Stimulated activated naive B cell treated with anti-CD40 and anti-IgM and Interleukin-4, amounts not matched to agents 10 μg/mL and 1 μg/mL and 100 μg/mL, for 72 hours (primary cell): Measurements from ENCODE around the gene EFNA3.

Source experiments
- ATAC-seq, 2 donors: fragments of 150-1000 bp; cut with Tn5 transposase; replicated peaks; 2 replicates each; pipeline ENCODE4 v1.10.0; 2021; ENCODE audit warnings: moderate library complexity in 1 of 2
- DNase-seq: peaks from one replicate; pipeline ENCODE4 v3.0.0; 2021
- H3K27ac Mint-ChIP-seq: one replicate; pipeline ENCODE4 v1.8.0; 2022; ENCODE audit warnings: mild to moderate bottlenecking, mixed read lengths
- H3K27me3 Mint-ChIP-seq, 2 donors: one replicate each; pipeline ENCODE4 v1.8.0; 2022; ENCODE audit warnings: mixed read lengths in 2 of 2
- H3K36me3 Mint-ChIP-seq, 2 donors: one replicate each; pipeline ENCODE4 v1.8.0; 2022; ENCODE audit warnings: mixed read lengths in 2 of 2, mild to moderate bottlenecking in 1 of 2
- H3K4me1 Mint-ChIP-seq, 2 donors: one replicate each; pipeline ENCODE4 v1.8.0; 2022; ENCODE audit warnings: mixed read lengths in 2 of 2, mild to moderate bottlenecking in 1 of 2
- H3K4me3 Mint-ChIP-seq, 2 donors: one replicate each; pipeline ENCODE4 v1.8.0; 2022; ENCODE audit warnings: mild to moderate bottlenecking in 2 of 2, mixed read lengths in 2 of 2, moderate library complexity in 1 of 2
- H3K9me3 Mint-ChIP-seq, 2 donors: one replicate each; pipeline ENCODE4 v1.8.0; 2022; ENCODE audit warnings: mixed read lengths in 2 of 2, mild to moderate bottlenecking in 1 of 2

EFNA3 gene

DNA sequence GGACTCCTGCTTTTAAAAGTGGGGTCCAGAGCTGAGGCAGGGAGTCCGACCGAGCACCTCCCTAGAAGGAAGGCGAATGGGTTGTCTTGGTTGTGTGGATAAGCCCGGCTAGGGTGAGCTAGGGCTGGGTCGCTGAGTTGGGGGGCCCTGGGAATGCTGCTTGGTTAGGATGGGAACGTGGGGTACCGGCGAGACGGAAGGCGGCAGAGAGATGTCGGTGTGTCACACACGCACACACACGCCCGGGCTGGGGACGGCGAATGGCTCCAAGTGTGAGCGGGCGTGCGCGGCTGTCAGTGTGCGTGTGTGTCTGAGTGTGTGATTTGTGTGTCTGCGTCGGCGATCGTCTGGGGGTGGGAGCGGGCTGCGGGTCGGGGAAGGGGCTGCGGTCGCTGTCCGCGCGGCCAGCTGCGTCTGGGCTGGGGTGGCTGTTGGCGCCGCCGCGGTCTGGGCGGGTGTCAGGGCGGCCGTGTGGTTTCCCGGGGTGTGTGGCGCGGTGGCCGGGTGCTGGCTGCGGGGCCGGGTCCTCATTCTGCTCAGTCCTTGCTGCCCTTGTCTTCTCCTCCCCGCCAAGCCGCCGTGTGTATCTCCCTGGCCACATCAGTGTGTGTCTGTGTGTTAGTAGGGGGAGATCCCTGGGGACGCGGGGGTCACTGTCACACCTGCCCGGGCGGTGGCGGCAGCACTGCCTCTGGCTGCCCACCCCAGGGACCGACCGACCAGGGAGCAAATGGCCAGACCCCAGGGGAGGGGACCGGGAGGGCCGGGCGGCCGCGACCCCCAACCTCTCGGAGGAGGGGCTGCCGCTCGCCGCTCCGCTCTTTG is 1.1 kb downstream of the EFNA3 start:
- Mint-ChIP-seq H3K27ac (peak overlapping the region; percentile 60), H3K4me3 (peak overlapping the region; percentile 81), H3K9me3 (no peaks in the 10 kb centered on the region), H3K27me3 (peaks cover 40 to 48% of the 10 kb centered on the region in 2 donors), H3K4me1 (peaks cover 40 to 68% of the 10 kb centered on the region in 2 donors), H3K36me3 (peaks cover 0 to 1% of the 10 kb centered on the region in 2 donors)
- ATAC-seq (no peak), DNase-seq (no peak)

DNA sequence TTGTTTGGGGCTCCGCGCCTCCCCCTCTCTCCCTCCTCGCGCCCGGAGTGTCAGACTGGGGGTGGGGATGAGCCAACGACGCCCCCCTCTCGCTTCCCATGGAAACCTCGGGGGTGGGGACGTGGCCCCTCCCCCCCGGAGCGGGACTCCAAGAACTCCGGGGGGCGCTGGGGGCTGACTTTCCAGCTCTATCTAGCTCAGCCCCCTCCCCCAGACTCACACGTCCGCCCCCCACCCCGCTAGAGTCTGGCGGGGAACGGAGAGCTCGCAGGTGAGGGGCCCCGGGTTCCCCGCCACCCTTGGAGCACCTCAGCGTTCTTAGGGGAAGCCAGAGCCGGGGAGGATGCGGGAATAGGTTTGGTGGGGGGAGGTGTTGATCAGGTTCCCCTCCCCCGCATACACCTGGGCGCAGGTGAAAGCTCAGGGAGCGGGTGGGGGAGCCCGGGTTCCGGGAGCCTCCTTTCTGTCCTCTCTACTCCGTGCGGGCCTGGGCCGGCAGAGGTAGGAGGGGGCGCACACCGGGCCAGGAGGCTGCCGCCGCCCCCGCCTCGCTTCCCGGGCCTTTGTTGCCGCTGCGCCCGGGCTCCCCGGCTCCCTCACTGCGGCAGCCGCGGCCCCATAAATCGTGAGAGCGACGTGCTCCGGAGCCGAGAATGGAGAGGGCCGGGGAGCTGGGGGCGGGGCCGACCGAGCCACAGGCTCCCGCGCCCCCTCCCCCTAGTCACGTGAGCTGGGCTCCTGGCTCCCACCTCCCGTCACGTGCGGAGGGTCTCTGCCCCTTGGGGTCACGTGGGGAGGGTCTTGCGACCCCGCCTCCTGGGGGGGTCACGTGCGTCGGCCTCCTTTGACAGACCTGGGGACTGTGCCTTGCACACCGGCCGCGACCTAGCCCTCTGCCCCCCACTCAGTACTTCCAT is 1.9 kb downstream of the EFNA3 start:
- Mint-ChIP-seq H3K36me3 (peaks cover 0 to 1% of the 10 kb centered on the region in 2 donors), H3K27me3 (peaks cover 40 to 48% of the 10 kb centered on the region in 2 donors), H3K4me3 (peak overlapping the region in 1 of 2 donors; percentile 63), H3K4me1 (peaks cover 44 to 75% of the 10 kb centered on the region in 2 donors), H3K9me3 (no peaks in the 10 kb centered on the region), H3K27ac (no peak overlapping the region)
- ATAC-seq (no peak), DNase-seq (no peak)

DNA sequence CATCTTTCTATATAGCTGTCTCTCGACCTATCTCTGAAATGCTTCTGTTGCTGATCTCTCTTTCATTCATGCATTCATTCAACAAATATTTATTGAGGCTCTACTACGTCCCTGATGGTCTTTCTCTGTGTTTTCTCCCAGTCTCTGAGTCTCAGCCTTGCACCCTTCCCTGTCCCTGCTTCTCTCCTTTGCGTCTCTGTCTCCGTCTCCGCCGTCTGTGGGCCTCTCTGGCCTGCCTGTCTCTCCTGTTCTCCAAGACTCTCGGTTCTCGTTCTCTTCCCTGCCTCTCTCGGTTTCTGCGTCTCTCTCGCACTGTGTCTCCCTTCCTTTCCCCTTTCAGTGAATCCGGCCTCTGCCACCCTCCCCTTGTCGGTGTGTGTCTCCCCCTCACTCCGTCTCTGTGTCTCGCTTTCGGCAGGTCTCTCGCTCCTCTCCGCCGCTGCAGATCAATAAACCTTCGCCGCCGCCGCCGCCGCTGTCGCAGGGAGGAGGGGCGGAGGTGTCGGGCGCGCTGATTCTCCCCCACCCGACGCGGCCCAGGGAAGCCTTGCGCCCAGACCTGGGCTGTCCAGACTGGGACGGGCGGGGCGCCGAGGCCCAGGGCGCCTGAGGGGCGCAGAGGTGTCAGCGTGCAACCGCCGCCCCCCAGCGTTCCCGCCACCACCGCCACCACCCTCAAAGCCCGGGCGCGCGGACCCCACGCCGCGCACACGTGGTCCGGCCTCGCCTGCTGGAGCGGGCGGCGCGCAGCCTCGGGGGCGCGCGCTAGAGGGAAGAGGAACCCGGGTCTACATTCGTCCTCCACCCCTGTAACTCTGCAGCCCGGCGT is 3.0 kb downstream of the EFNA3 start:
- DNase-seq (no peak), ATAC-seq (no peak)
- H3K9me3 Mint-ChIP-seq = no peaks in the 10 kb centered on the region
- H3K36me3 Mint-ChIP-seq = peaks cover 0 to 1% of the 10 kb centered on the region in 2 donors
- peak overlapping the region; percentile 47 for H3K27ac Mint-ChIP-seq
- H3K27me3 Mint-ChIP-seq = peaks cover 40 to 48% of the 10 kb centered on the region in 2 donors
- peaks cover 49 to 86% of the 10 kb centered on the region in 2 donors for H3K4me1 Mint-ChIP-seq
- peak overlapping the region; percentile 78 to 81 for H3K4me3 Mint-ChIP-seq

DNA sequence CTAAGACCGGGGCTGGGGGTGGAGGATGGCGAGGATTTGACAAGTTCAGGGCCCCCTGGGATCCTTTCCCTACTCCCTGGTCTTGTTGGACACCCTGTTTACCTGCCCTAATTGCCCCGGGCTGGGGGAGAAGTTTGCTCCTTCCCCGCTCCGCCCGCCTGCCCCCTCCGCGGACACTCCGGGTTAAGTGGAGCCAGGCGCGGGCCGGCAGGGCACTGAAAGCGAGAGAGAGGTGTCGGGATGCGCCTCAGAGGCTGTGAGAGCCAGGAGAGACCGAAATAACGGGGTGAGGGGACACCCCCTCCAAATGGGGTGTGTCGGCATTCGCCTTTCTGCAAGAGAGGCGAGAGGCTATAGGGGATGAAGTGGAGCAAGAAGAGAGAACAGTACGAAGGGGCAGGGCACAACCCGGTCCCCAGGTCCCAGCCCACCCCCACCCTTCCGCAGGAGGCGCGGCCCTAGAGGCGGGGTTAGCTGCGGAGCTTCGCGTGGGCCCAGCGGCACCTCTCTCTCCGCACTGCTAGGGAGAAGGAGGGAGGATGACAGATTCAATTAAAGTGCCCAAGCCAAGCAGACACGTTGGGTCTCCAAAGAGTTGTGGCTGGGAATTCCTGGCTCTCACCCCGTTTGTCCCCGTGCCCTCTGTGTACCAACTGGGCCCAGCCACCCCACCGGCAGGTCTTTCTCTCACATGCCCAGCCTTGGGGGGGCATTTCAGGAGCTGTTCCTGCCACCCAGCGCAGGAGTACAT is 3.8 kb downstream of the EFNA3 start:
- Mint-ChIP-seq H3K27me3 (peaks cover 40 to 48% of the 10 kb centered on the region in 2 donors), H3K4me3 (peak overlapping the region; percentile 47 to 78), H3K27ac (no peak overlapping the region), H3K36me3 (peaks cover 0 to 5% of the 10 kb centered on the region in 2 donors), H3K4me1 (peaks cover 49 to 86% of the 10 kb centered on the region in 2 donors), H3K9me3 (no peaks in the 10 kb centered on the region)
- DNase-seq (no peak), ATAC-seq (no peak)

DNA sequence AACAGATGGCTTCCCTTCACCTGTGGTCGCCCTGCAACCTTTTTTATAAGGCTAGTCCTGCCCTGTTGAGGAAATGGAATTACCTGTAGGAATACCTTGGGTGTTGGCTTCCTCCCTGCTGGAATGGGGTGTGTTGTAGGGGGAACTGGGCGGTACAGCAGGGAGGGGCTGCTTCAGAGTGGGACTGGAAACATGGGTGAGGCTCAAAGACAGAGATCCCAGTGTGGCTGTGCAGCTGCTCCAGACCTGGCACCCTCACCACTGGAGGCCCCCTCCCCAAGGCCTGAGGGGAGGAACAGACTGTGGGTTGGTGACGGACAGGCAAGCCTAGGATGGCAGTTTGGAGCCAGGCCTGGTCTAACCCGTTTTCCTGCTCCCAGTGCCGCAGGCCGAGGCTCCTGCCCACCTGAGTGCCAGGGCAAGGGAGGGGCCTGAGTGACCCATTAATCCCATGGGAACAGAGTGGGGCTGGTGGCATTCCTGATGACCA is 4.5 kb downstream of the EFNA3 start:
- H3K4me3 Mint-ChIP-seq = peak overlapping the region in 1 of 2 donors; percentile 25
- peaks cover 40 to 48% of the 10 kb centered on the region in 2 donors for H3K27me3 Mint-ChIP-seq
- peaks cover 0 to 5% of the 10 kb centered on the region in 2 donors for H3K36me3 Mint-ChIP-seq
- ATAC-seq = no peak
- no peak for DNase-seq
- peaks cover 44 to 80% of the 10 kb centered on the region in 2 donors for H3K4me1 Mint-ChIP-seq
- no peaks in the 10 kb centered on the region for H3K9me3 Mint-ChIP-seq
- H3K27ac Mint-ChIP-seq = no peak overlapping the region

DNA sequence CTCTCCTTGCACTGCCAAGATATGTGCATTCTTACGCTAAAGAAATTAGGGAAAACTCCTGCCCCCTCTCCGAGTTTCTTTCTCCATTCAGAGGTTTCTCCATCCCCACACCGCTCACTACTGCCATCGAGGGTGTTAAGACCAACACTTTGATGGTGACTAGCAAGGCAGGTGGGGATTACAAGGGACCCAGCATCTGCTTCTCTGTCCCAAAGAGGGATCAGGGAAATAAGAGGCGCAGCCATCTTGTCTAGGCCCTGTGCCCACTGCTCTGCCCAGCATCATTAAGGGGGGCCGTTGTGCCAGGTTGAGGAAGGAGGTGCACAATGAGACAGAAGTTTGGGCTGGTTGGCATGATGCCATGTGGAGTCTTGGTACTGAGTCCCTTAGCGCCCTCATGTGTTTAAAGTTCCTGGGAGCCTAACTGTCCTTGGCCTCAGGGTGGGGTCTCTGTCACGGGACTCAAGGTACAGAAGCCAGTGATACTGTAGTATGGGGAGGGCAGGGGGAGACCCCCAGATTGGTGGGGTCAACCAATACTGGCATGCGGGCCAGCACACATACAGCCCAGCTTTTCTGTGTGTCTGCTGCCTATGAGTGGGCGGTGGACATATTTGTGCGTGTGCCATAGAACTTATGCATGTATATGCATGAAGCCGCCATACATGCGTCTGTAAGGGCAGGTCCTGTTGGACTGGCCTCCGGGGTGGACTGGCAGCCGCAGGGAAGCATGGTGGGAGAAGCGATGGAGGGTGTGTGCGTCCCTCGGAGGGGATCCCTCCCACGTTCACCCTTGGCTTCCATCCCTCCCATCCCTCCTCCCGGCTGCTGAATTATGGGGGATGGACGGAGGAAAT is 5.5 kb downstream of the EFNA3 start:
- peaks cover 0 to 5% of the 10 kb centered on the region in 2 donors for H3K36me3 Mint-ChIP-seq
- H3K27ac Mint-ChIP-seq = peak overlapping the region; percentile 97
- DNase-seq = no peak
- no peak for ATAC-seq
- no peaks in the 10 kb centered on the region for H3K9me3 Mint-ChIP-seq
- H3K27me3 Mint-ChIP-seq = peaks cover 40 to 48% of the 10 kb centered on the region in 2 donors
- peaks cover 42 to 71% of the 10 kb centered on the region in 2 donors for H3K4me1 Mint-ChIP-seq
- peak overlapping the region; percentile 91 to 96 for H3K4me3 Mint-ChIP-seq

DNA sequence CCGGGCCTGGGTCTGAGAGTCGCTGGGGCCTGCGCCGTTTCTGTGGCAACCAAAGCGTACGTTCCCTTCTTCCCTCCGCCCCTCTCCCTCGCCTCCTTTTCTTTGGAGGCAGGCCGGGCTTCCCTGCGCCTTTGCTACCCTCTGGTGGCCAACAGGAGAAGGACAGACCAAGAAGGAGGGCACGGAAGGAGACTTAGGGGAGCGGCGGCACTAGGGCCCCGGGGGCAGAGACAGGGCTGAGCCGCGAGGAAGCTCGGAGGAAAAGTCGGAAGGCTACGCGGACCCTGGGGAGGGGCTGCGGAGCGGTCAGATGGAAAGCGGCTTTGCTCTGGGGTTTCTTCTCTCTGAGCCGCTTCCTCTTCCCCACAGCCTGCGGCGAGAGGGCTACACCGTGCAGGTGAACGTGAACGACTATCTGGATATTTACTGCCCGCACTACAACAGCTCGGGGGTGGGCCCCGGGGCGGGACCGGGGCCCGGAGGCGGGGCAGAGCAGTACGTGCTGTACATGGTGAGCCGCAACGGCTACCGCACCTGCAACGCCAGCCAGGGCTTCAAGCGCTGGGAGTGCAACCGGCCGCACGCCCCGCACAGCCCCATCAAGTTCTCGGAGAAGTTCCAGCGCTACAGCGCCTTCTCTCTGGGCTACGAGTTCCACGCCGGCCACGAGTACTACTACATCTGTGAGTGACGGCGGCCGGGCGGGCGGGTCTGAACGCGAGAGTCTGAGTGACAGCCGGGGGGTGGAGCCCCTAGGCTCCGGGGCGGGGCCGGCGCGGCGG is 6.3 kb downstream of the EFNA3 start:
- H3K4me1 Mint-ChIP-seq = peaks cover 35 to 63% of the 10 kb centered on the region in 2 donors
- ATAC-seq (peak; percentile 85 to 88), DNase-seq (peak; percentile 89)
- peak overlapping the region; percentile 91 to 96 for H3K4me3 Mint-ChIP-seq
- H3K27me3 Mint-ChIP-seq = peaks cover 32 to 39% of the 10 kb centered on the region in 2 donors
- H3K27ac Mint-ChIP-seq = peak overlapping the region; percentile 97
- peaks cover 0 to 5% of the 10 kb centered on the region in 2 donors for H3K36me3 Mint-ChIP-seq
- H3K9me3 Mint-ChIP-seq = no peaks in the 10 kb centered on the region

DNA sequence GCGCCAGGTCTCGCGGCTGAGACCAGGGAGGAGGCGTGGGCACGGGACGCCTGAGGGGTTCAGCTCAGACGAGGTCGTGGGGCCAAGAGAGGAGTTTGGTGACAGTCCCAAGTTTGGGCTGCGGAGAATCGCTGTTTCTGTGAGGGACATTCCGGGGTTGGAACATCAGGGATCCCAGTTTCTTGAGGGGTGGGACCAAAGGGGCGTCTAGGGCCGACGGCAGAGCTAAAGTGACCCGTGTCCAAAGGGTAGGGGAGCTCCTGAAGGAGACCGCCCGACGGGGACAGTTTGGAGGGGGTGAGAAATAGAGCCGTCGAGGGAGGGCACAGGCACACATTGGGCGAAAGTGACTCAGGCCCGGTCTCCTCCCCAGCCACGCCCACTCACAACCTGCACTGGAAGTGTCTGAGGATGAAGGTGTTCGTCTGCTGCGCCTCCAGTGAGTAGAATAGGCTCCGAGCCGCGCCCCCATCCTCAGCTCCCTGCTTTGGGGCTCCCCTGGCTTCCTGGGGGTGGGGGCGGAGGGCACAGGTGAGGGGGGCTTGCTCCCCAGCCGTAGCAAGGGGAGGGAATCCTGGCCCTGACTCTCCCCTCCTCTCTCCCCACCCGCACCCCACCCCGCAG is 7.0 kb downstream of the EFNA3 start:
- DNase-seq (peak; percentile 59), ATAC-seq (peak; percentile 38 to 44)
- peaks cover 27 to 36% of the 10 kb centered on the region in 2 donors for H3K27me3 Mint-ChIP-seq
- no peaks in the 10 kb centered on the region for H3K9me3 Mint-ChIP-seq
- H3K4me3 Mint-ChIP-seq = peak overlapping the region; percentile 91 to 96
- peaks cover 34 to 57% of the 10 kb centered on the region in 2 donors for H3K4me1 Mint-ChIP-seq
- H3K36me3 Mint-ChIP-seq = peaks cover 0 to 5% of the 10 kb centered on the region in 2 donors
- H3K27ac Mint-ChIP-seq = peak overlapping the region; percentile 97

DNA sequence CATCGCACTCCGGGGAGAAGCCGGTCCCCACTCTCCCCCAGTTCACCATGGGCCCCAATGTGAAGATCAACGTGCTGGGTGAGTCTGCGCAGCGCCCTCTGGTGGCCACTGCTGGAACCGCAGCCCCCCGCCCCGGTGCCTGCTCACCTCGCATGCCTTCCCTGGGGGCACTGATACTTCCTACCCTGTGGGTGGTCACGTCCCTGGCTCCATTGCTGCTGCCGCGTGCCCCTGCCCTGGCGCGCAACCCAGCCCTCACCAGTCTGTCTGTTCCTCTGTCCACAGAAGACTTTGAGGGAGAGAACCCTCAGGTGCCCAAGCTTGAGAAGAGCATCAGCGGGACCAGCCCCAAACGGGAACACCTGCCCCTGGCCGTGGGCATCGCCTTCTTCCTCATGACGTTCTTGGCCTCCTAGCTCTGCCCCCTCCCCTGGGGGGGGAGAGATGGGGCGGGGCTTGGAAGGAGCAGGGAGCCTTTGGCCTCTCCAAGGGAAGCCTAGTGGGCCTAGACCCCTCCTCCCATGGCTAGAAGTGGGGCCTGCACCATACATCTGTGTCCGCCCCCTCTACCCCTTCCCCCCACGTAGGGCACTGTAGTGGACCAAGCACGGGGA is 7.6 kb downstream of the EFNA3 start:
- DNase-seq (peak; percentile 76), ATAC-seq (peak; percentile 26 to 27)
- Mint-ChIP-seq H3K36me3 (peaks cover 0 to 5% of the 10 kb centered on the region in 2 donors), H3K27me3 (peaks cover 25 to 35% of the 10 kb centered on the region in 2 donors), H3K9me3 (no peaks in the 10 kb centered on the region), H3K4me3 (peak overlapping the region; percentile 91 to 96), H3K27ac (peak overlapping the region; percentile 77), H3K4me1 (peaks cover 33 to 54% of the 10 kb centered on the region in 2 donors)

DNA sequence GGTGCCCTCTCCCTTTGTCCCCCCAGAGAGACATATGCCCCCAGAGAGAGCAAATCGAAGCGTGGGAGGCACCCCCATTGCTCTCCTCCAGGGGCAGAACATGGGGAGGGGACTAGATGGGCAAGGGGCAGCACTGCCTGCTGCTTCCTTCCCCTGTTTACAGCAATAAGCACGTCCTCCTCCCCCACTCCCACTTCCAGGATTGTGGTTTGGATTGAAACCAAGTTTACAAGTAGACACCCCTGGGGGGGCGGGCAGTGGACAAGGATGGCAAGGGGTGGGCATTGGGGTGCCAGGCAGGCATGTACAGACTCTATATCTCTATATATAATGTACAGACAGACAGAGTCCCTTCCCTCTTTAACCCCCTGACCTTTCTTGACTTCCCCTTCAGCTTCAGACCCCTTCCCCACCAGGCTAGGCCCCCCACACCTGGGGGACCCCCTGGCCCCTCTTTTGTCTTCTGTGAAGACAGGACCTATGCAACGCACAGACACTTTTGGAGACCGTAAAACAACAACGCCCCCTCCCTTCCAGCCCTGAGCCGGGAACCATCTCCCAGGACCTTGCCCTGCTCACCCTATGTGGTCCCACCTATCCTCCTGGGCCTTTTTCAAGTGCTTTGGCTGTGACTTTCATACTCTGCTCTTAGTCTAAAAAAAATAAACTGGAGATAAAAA is 8.4 kb downstream of the EFNA3 start:
- DNase-seq (no peak), ATAC-seq (no peak)
- H3K27ac Mint-ChIP-seq = peak overlapping the region; percentile 86
- peaks cover 0 to 3% of the 10 kb centered on the region in 2 donors for H3K36me3 Mint-ChIP-seq
- peaks cover 21 to 27% of the 10 kb centered on the region in 2 donors for H3K27me3 Mint-ChIP-seq
- H3K9me3 Mint-ChIP-seq = no peaks in the 10 kb centered on the region
- peaks cover 32 to 54% of the 10 kb centered on the region in 2 donors for H3K4me1 Mint-ChIP-seq
- H3K4me3 Mint-ChIP-seq = no peak overlapping the region
